ENCODE data around the gene PALM2AKAP2. TPM values are rescaled to one million over a fixed set of nuclear protein-coding genes. Genes with fewer than 3 reads are reported as not detected.

PALM2AKAP2 gene
- total RNA-seq (not detected), total RNA-seq (11.9 to 99.4 (median 42.9) reads per million in 29 experiments)
- not detected for total RNA-seq (2013)

DNA sequence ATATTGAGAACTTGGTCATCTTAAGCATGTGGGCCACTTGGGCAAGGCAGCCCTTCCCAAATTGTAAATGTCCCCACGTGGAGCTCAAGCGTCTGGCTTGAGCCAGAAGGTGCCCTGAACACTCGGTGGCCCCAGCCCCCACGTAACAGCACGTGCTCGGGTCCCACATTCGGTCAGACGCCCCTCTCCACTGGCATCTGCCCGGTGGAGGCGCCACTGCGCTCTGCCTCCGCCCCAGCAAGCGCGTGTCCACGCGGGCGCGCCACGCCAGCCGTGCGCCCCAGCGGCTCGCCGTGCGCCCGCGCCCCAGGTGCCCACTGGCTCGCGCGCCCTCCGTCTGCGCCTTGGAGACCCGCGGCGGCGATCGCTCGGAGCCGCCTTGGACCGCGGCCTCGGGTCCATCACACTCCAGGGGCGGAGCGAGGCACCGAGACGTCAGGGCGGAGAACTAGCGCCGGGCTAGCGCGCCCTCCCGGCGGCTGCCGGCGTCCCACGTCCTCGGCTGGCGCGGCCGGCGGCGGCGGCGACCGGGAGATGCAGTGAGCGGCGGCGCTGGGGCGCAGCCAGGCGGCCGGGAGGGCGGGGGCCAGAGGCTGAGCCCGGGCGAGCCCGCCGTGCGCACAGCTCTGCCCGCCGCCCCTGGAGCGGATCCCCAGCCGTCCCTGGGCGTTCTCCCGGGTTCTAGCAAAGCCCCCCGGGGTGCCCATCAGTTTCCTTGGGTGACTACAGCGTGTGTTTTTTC lies at the start of gene PALM2AKAP2:
Gene PALM2AKAP2, plus strand, starts transcription at position 488 of the 742 bp plus-strand sequence. CDS start 291 bp downstream, outside the sequence.
- no peaks in the 10 kb centered on the region for H3K9me3 ChIP-seq
- no peaks in the 10 kb centered on the region for H3K4me1 Mint-ChIP-seq
- POLR2A ChIA-PET: no interaction called here
- CTCF ChIA-PET: no interaction called here
- H3K27me3 ChIP-seq (replicated peaks in 1 of 2; ENCODE audit: control insufficient read depth in 2 of 2, extremely low read depth in 1 of 2, insufficient read depth in 2 of 2, low read length in 1 of 2): peaks cover 7 to 18% of the 10 kb centered on the region in 2 experiments
- ATAC-seq (replicated peaks in 1 of 4) (no peak), DNase-seq (no peak)
- 6% methylated on average over 84 of the region's 85 CpGs for WGBS (ENCODE audit: insufficient coverage)
- peaks cover 0 to 5% (median 0%) of the 10 kb centered on the region in 3 donors for H3K9me3 Mint-ChIP-seq
- H3K27ac Mint-ChIP-seq: no peak within 1 kb of the TSS
- no peaks in the 10 kb centered on the region for H3K36me3 Mint-ChIP-seq
- H3K36me3 ChIP-seq (ENCODE audit: control insufficient read depth in 2 of 2, extremely low read depth in 1 of 2, insufficient read depth in 1 of 2, low read length in 1 of 2): no peaks in the 10 kb centered on the region
- no peak within 1 kb of the TSS for H3K4me3 ChIP-seq (ENCODE audit: control insufficient read depth in 1 of 2, extremely low read depth in 1 of 2, low read length in 1 of 2)
- no peak within 1 kb of the TSS for H3K4me3 Mint-ChIP-seq
- H3K4me1 ChIP-seq (ENCODE audit: control insufficient read depth in 1 of 2, extremely low read depth in 1 of 2, insufficient read depth in 2 of 2, low read length in 2 of 2): no peaks in the 10 kb centered on the region
- H3K27me3 Mint-ChIP-seq: peaks cover 30 to 39% of the 10 kb centered on the region in 2 donors
- H3K27ac ChIP-seq (ENCODE audit: low read length): no peak within 1 kb of the TSS

DNA sequence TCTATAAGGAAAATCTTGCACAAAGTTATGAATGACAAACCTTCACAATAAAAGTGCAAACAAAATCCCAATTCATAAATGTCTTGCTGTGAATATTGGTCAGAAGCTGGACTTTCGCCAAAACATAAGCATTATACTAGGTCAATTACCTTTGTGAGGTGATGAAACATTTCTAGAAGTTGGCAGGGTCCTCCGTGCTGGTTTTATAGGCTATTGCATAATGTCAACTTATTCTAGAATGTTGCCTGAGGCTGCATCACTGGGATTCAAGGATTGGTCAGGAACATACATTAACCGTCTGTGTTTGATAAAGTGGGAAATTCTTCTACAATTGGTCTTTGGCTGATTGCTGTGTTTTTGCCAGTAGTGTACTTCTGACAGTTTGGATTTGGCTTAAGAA lies 49.8 kb upstream of the PALM2AKAP2 start:
- H3K27ac Mint-ChIP-seq: no peak overlapping the region
- DNase-seq (no peak), ATAC-seq (replicated peaks in 1 of 4) (no peak)
- no peaks in the 10 kb centered on the region for H3K4me1 Mint-ChIP-seq
- peaks cover 0 to 5% (median 4%) of the 10 kb centered on the region in 3 donors for H3K9me3 Mint-ChIP-seq
- ChIA-PET POLR2A (no interaction called here), CTCF (no interaction called here)
- Histone ChIP-seq H3K36me3 (ENCODE audit: control insufficient read depth in 2 of 2, extremely low read depth in 1 of 2, insufficient read depth in 1 of 2, low read length in 1 of 2) (no peaks in the 10 kb centered on the region), H3K4me1 (ENCODE audit: control insufficient read depth in 1 of 2, extremely low read depth in 1 of 2, insufficient read depth in 2 of 2, low read length in 2 of 2) (no peaks in the 10 kb centered on the region), H3K9me3 (no peaks in the 10 kb centered on the region), H3K27me3 (replicated peaks in 1 of 2; ENCODE audit: control insufficient read depth in 2 of 2, extremely low read depth in 1 of 2, insufficient read depth in 2 of 2, low read length in 1 of 2) (no peaks in the 10 kb centered on the region), H3K27ac (ENCODE audit: low read length) (no peak overlapping the region), H3K4me3 (ENCODE audit: control insufficient read depth in 1 of 2, extremely low read depth in 1 of 2, low read length in 1 of 2) (no peak overlapping the region)
- WGBS (ENCODE audit: insufficient coverage): 80% methylated on average over 1 of the region's 3 CpGs
- no peaks in the 10 kb centered on the region for H3K36me3 Mint-ChIP-seq
- H3K27me3 Mint-ChIP-seq: peaks cover 9 to 13% of the 10 kb centered on the region in 2 donors
- no peak overlapping the region for H3K4me3 Mint-ChIP-seq

DNA sequence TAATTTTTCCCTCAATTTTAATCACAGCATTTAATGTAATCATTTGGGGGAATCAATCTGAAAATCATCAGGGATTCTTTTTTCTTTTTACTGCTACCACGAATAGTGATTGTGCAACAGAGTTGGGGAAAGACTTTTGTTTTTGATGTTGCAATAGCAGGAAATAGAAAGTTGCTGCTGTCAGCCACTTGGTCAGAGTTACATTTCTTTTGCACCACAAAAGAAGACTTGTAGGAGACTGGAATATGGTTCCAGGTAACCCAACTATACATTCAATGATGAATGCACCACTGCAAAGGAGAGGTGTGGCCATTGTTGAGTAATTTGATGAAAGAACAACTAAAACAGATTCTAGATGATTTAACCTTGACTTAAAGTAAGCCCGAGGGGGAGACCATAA lies 46.3 kb upstream of the PALM2AKAP2 start:
- Mint-ChIP-seq H3K27me3 (peaks cover 14 to 23% of the 10 kb centered on the region in 2 donors), H3K9me3 (peaks cover 0 to 13% (median 0%) of the 10 kb centered on the region in 3 donors), H3K36me3 (no peaks in the 10 kb centered on the region), H3K4me3 (no peak overlapping the region), H3K4me1 (no peaks in the 10 kb centered on the region), H3K27ac (no peak overlapping the region)
- no CpG with 5 or more reads among the region's 2 CpGs for WGBS (ENCODE audit: insufficient coverage)
- no peak overlapping the region for H3K27ac ChIP-seq (ENCODE audit: low read length)
- no peaks in the 10 kb centered on the region for H3K4me1 ChIP-seq (ENCODE audit: control insufficient read depth in 1 of 2, extremely low read depth in 1 of 2, insufficient read depth in 2 of 2, low read length in 2 of 2)
- CTCF ChIA-PET: no interaction called here
- ATAC-seq (replicated peaks in 1 of 4) (no peak), DNase-seq (no peak)
- no peak overlapping the region for H3K4me3 ChIP-seq (ENCODE audit: control insufficient read depth in 1 of 2, extremely low read depth in 1 of 2, low read length in 1 of 2)
- H3K27me3 ChIP-seq (replicated peaks in 1 of 2; ENCODE audit: control insufficient read depth in 2 of 2, extremely low read depth in 1 of 2, insufficient read depth in 2 of 2, low read length in 1 of 2): peaks cover 0 to 4% of the 10 kb centered on the region in 2 experiments
- POLR2A ChIA-PET: no interaction called here
- no peaks in the 10 kb centered on the region for H3K9me3 ChIP-seq
- no peaks in the 10 kb centered on the region for H3K36me3 ChIP-seq (ENCODE audit: control insufficient read depth in 2 of 2, extremely low read depth in 1 of 2, insufficient read depth in 1 of 2, low read length in 1 of 2)

DNA sequence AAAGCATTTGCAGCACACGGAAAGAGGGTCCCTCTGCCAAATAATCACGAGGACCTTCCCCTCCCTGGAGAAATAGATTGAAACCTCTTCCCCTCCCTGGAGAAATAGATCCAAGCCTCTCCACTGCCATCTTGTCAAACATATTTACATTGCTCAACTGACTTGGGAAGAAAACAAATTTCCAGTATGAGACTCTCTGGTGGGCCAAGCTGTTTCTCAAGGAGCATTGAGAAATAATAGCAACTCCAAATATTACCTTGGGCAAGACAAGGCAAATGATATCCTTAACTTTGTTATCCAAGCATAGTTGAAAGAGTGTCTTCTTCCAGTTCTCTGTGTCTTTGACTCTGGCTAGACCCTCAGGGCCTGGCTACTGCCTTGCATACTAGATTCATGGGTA lies 45.2 kb upstream of the PALM2AKAP2 start:
- Mint-ChIP-seq H3K4me1 (no peaks in the 10 kb centered on the region), H3K27me3 (peaks cover 14 to 23% of the 10 kb centered on the region in 2 donors), H3K9me3 (peaks cover 0 to 13% (median 0%) of the 10 kb centered on the region in 3 donors), H3K4me3 (no peak overlapping the region), H3K27ac (no peak overlapping the region), H3K36me3 (no peaks in the 10 kb centered on the region)
- H3K4me1 ChIP-seq (ENCODE audit: control insufficient read depth in 1 of 2, extremely low read depth in 1 of 2, insufficient read depth in 2 of 2, low read length in 2 of 2): no peaks in the 10 kb centered on the region
- no peaks in the 10 kb centered on the region for H3K9me3 ChIP-seq
- ChIA-PET CTCF (no interaction called here), POLR2A (no interaction called here)
- no peak overlapping the region for H3K27ac ChIP-seq (ENCODE audit: low read length)
- no peaks in the 10 kb centered on the region for H3K36me3 ChIP-seq (ENCODE audit: control insufficient read depth in 2 of 2, extremely low read depth in 1 of 2, insufficient read depth in 1 of 2, low read length in 1 of 2)
- no peak overlapping the region for H3K4me3 ChIP-seq (ENCODE audit: control insufficient read depth in 1 of 2, extremely low read depth in 1 of 2, low read length in 1 of 2)
- DNase-seq (no peak), ATAC-seq (replicated peaks in 1 of 4) (no peak)
- WGBS (ENCODE audit: insufficient coverage): no CpG with 5 or more reads among the region's 2 CpGs
- peaks cover 0 to 4% of the 10 kb centered on the region in 2 experiments for H3K27me3 ChIP-seq (replicated peaks in 1 of 2; ENCODE audit: control insufficient read depth in 2 of 2, extremely low read depth in 1 of 2, insufficient read depth in 2 of 2, low read length in 1 of 2)

DNA sequence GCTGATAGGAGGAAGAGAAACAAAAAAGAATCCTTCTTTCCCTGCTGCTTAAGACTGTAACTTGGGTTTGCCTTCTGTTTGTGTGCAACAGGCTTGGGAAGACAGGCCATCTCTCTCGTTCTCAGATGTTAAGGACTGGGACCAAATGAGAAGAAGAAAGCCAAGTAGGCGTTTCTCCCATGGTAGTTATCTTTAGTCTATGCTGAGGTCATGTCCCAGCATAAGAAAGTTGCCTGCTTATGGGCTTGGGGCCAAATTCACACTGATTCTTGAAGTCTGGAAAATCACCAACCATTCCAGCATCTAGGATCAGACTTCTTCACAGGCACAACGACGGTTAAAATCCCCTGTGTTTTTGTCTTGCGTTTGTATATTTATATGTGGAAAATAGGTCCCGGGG lies 44.2 kb upstream of the PALM2AKAP2 start:
- 67% methylated on average over 1 of the region's 6 CpGs for WGBS (ENCODE audit: insufficient coverage)
- Histone ChIP-seq H3K27me3 (replicated peaks in 1 of 2; ENCODE audit: control insufficient read depth in 2 of 2, extremely low read depth in 1 of 2, insufficient read depth in 2 of 2, low read length in 1 of 2) (peaks cover 0 to 4% of the 10 kb centered on the region in 2 experiments), H3K27ac (ENCODE audit: low read length) (no peak overlapping the region), H3K9me3 (no peaks in the 10 kb centered on the region), H3K4me1 (ENCODE audit: control insufficient read depth in 1 of 2, extremely low read depth in 1 of 2, insufficient read depth in 2 of 2, low read length in 2 of 2) (no peaks in the 10 kb centered on the region), H3K36me3 (ENCODE audit: control insufficient read depth in 2 of 2, extremely low read depth in 1 of 2, insufficient read depth in 1 of 2, low read length in 1 of 2) (no peaks in the 10 kb centered on the region), H3K4me3 (ENCODE audit: control insufficient read depth in 1 of 2, extremely low read depth in 1 of 2, low read length in 1 of 2) (no peak overlapping the region)
- H3K4me1 Mint-ChIP-seq: no peaks in the 10 kb centered on the region
- H3K27ac Mint-ChIP-seq: no peak overlapping the region
- ATAC-seq (replicated peaks in 1 of 4): no peak
- CTCF ChIA-PET: no interaction called here
- H3K27me3 Mint-ChIP-seq: peaks cover 17 to 28% of the 10 kb centered on the region in 2 donors
- H3K9me3 Mint-ChIP-seq: peaks cover 0 to 13% (median 0%) of the 10 kb centered on the region in 3 donors
- POLR2A ChIA-PET: no interaction called here
- no peak for DNase-seq
- no peaks in the 10 kb centered on the region for H3K36me3 Mint-ChIP-seq
- no peak overlapping the region for H3K4me3 Mint-ChIP-seq

DNA sequence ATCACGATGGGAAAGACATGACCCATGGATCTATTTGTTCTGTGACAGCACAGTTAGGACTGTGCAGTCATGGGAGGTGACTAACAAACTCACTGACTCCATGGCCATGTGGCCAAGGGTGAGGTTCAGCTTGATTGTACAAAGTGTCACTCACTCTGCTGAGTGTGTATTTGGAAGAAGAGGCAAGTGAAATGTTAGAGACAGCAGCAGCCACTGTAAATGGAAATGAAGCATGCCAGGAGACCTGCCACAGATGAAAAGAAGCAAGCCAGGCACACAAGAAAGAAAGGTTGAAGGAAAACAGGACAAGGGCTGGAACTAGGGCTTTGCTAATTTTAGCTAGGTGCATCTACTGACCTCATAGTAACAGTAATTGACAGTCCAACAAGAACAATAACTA lies 42.7 kb upstream of the PALM2AKAP2 start:
- Histone ChIP-seq H3K4me1 (ENCODE audit: control insufficient read depth in 1 of 2, extremely low read depth in 1 of 2, insufficient read depth in 2 of 2, low read length in 2 of 2) (no peaks in the 10 kb centered on the region), H3K36me3 (ENCODE audit: control insufficient read depth in 2 of 2, extremely low read depth in 1 of 2, insufficient read depth in 1 of 2, low read length in 1 of 2) (no peaks in the 10 kb centered on the region), H3K9me3 (no peaks in the 10 kb centered on the region), H3K27me3 (replicated peaks in 1 of 2; ENCODE audit: control insufficient read depth in 2 of 2, extremely low read depth in 1 of 2, insufficient read depth in 2 of 2, low read length in 1 of 2) (peaks cover 0 to 4% of the 10 kb centered on the region in 2 experiments), H3K4me3 (ENCODE audit: control insufficient read depth in 1 of 2, extremely low read depth in 1 of 2, low read length in 1 of 2) (no peak overlapping the region), H3K27ac (ENCODE audit: low read length) (no peak overlapping the region)
- ATAC-seq (replicated peaks in 1 of 4) (no peak), DNase-seq (no peak)
- H3K27ac Mint-ChIP-seq: no peak overlapping the region
- WGBS (ENCODE audit: insufficient coverage): 58% methylated on average over 1 of the region's 1 CpG
- no peaks in the 10 kb centered on the region for H3K4me1 Mint-ChIP-seq
- CTCF ChIA-PET: no interaction called here
- H3K4me3 Mint-ChIP-seq: no peak overlapping the region
- H3K36me3 Mint-ChIP-seq: no peaks in the 10 kb centered on the region
- H3K27me3 Mint-ChIP-seq: peaks cover 16 to 33% of the 10 kb centered on the region in 2 donors
- POLR2A ChIA-PET: no interaction called here
- peaks cover 0 to 13% (median 0%) of the 10 kb centered on the region in 3 donors for H3K9me3 Mint-ChIP-seq
